ENCODE data around the gene ZFAND3. TPM values are rescaled to one million over a fixed set of nuclear protein-coding genes. Genes with fewer than 3 reads are reported as not detected.

ZFAND3 gene
- polyA plus RNA-seq, 1 donor (not counting 4 experiments of a cell fraction or from before 2014, with no cell fraction given) = 19.6 TPM

DNA sequence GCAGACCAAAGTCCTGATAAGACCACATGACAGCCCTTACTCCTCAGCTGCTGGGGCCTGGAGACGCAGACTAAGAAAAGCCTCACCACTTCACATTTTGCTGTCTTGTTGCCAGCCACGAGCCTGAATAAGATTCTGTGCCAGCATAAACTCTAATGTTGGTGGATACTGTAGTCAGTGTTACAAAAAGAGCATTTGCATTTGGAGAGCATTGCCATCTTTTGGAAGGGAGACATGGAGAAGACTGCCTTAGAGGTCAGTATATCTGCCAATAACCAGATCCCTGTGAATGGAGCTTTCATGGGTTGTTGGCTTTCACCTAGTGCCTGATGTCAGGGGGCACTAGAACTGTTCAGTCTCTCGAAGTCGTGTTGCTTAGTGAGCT lies 315.2 kb downstream of the ZFAND3 start:
- H3K9me1 ChIP-seq (ENCODE audit: control insufficient read depth, extremely low read depth, insufficient read depth, low read length) = no peaks in the 10 kb centered on the region
- dilution Hi-C loops (cut with MboI; ENCODE audit: extremely low pct_ligation_motif_present, low sequenced_read_pairs) = no loop called here
- H3K9ac ChIP-seq (ENCODE audit: control insufficient read depth, extremely low read depth, insufficient read depth, low read length) = no peak overlapping the region
- DNase-seq (ENCODE audit: low read depth, low spot score) (no peak), FAIRE-seq (no peak)
- no peak overlapping the region for H3K27ac ChIP-seq (ENCODE audit: control insufficient read depth, insufficient read depth, low read length)
- no peak overlapping the region for H3K4me3 ChIP-seq (ENCODE audit: control insufficient read depth in 2 of 3, extremely low read depth in 1 of 3, insufficient read depth in 2 of 3, low read depth in 1 of 3, low read length in 3 of 3)
- H3K4me1 ChIP-seq (ENCODE audit: control insufficient read depth, extremely low read depth, insufficient read depth, low read length) = no peaks in the 10 kb centered on the region
- no peak overlapping the region for H3K4me2 ChIP-seq (ENCODE audit: control insufficient read depth, extremely low read depth, insufficient read depth, low read depth, low read length)
- peaks cover 3 to 7% of the 10 kb centered on the region in 2 experiments for H3K36me3 ChIP-seq (ENCODE audit: control insufficient read depth in 2 of 2, extremely low read depth in 1 of 2, insufficient read depth in 2 of 2, low read length in 2 of 2)
- H3K27me3 ChIP-seq (ENCODE audit: control insufficient read depth, extremely low read depth, insufficient read depth, low read length) = no peaks in the 10 kb centered on the region
- TF ChIP-seq EZH2 (IDR thresholded peaks at IDR 0.05; ENCODE audit: low read length) = no peak
- TF ChIP-seq, protein P1, sequence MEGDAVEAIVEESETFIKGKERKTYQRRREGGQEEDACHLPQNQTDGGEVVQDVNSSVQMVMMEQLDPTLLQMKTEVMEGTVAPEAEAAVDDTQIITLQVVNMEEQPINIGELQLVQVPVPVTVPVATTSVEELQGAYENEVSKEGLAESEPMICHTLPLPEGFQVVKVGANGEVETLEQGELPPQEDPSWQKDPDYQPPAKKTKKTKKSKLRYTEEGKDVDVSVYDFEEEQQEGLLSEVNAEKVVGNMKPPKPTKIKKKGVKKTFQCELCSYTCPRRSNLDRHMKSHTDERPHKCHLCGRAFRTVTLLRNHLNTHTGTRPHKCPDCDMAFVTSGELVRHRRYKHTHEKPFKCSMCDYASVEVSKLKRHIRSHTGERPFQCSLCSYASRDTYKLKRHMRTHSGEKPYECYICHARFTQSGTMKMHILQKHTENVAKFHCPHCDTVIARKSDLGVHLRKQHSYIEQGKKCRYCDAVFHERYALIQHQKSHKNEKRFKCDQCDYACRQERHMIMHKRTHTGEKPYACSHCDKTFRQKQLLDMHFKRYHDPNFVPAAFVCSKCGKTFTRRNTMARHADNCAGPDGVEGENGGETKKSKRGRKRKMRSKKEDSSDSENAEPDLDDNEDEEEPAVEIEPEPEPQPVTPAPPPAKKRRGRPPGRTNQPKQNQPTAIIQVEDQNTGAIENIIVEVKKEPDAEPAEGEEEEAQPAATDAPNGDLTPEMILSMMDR (optimal IDR thresholded peaks at IDR 0.05 in 1 of 3, IDR thresholded peaks at IDR 0.05 in 1 of 3, conservative IDR thresholded peaks at IDR 0.05 in 1 of 3; ENCODE audit: extremely low read depth in 1 of 3, insufficient read depth in 2 of 3, low read length in 3 of 3) = no peak
- peaks cover 3% of the 10 kb centered on the region for H4K20me1 ChIP-seq (ENCODE audit: control insufficient read depth, extremely low read depth, insufficient read depth, low read length)
- H2AFZ ChIP-seq (ENCODE audit: control insufficient read depth, low read length) = no peak overlapping the region
- peaks cover 9% of the 10 kb centered on the region for H3K79me2 ChIP-seq (ENCODE audit: control insufficient read depth, insufficient read depth, low read length)
- H3K9me3 ChIP-seq (ENCODE audit: control insufficient read depth, low read depth, low read length) = no peaks in the 10 kb centered on the region

DNA sequence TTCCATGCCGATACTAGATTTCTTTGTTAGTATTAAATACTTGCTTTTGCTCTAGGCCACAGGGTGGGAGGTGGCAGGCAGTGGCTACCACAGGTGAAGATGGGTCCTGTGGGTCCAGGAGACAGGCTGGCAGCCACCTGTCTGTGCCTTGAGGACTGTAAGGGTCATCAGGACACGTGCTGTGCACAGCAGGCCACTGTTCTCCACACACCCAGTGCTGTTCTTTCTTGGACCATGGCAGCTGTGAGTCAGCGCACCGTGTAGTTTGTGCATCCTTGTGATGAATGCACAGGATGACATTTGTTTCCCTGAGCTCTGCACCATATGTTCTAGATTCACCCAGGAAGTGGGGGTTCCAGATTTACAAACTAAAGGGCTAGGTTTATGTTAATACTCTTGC lies 317.0 kb downstream of the ZFAND3 start:
- no peak overlapping the region for H3K27ac ChIP-seq (ENCODE audit: control insufficient read depth, insufficient read depth, low read length)
- no peaks in the 10 kb centered on the region for H3K9me1 ChIP-seq (ENCODE audit: control insufficient read depth, extremely low read depth, insufficient read depth, low read length)
- no peaks in the 10 kb centered on the region for H3K27me3 ChIP-seq (ENCODE audit: control insufficient read depth, extremely low read depth, insufficient read depth, low read length)
- no peak overlapping the region for H3K9ac ChIP-seq (ENCODE audit: control insufficient read depth, extremely low read depth, insufficient read depth, low read length)
- H4K20me1 ChIP-seq (ENCODE audit: control insufficient read depth, extremely low read depth, insufficient read depth, low read length) = peaks cover 3% of the 10 kb centered on the region
- FAIRE-seq (no peak), DNase-seq (ENCODE audit: low read depth, low spot score) (no peak)
- no peaks in the 10 kb centered on the region for H3K4me1 ChIP-seq (ENCODE audit: control insufficient read depth, extremely low read depth, insufficient read depth, low read length)
- H3K4me2 ChIP-seq (ENCODE audit: control insufficient read depth, extremely low read depth, insufficient read depth, low read depth, low read length) = no peak overlapping the region
- no peak overlapping the region for H2AFZ ChIP-seq (ENCODE audit: control insufficient read depth, low read length)
- H3K9me3 ChIP-seq (ENCODE audit: control insufficient read depth, low read depth, low read length) = no peaks in the 10 kb centered on the region
- dilution Hi-C loops (cut with MboI; ENCODE audit: extremely low pct_ligation_motif_present, low sequenced_read_pairs) = no loop called here
- H3K36me3 ChIP-seq (ENCODE audit: control insufficient read depth in 2 of 2, extremely low read depth in 1 of 2, insufficient read depth in 2 of 2, low read length in 2 of 2) = peaks cover 3 to 7% of the 10 kb centered on the region in 2 experiments
- TF ChIP-seq, protein P1 (optimal IDR thresholded peaks at IDR 0.05 in 1 of 3, IDR thresholded peaks at IDR 0.05 in 1 of 3, conservative IDR thresholded peaks at IDR 0.05 in 1 of 3; ENCODE audit: extremely low read depth in 1 of 3, insufficient read depth in 2 of 3, low read length in 3 of 3) = no peak
- TF ChIP-seq EZH2 (IDR thresholded peaks at IDR 0.05; ENCODE audit: low read length) = no peak
- peaks cover 5% of the 10 kb centered on the region for H3K79me2 ChIP-seq (ENCODE audit: control insufficient read depth, insufficient read depth, low read length)
- no peak overlapping the region for H3K4me3 ChIP-seq (ENCODE audit: control insufficient read depth in 2 of 3, extremely low read depth in 1 of 3, insufficient read depth in 2 of 3, low read depth in 1 of 3, low read length in 3 of 3)

All from keratinocyte (primary cell).